ENCODE measurements around the gene ZC3H13.

The ZC3H13 gene

DNA sequence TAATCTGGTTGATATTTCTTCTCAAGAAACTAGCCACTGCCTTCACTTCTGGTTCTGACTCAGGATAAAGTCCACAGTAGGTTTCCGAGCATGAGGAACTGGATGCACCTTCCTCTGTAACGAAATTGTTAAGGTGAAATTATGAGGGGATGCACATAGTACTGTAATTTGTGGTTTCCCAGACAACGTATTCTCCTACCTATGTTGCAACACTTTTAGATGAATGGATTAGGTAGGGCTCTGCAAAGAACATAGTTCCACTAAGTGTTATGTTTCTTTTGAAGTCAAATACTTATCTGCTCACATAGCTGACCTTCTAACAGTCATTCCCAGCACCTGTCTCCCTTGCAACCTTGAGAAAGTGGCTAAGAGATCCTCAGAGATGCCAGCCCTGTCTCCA lies 5.7 kb upstream of the ZC3H13 start:
- no peak for DNase-seq

DNA sequence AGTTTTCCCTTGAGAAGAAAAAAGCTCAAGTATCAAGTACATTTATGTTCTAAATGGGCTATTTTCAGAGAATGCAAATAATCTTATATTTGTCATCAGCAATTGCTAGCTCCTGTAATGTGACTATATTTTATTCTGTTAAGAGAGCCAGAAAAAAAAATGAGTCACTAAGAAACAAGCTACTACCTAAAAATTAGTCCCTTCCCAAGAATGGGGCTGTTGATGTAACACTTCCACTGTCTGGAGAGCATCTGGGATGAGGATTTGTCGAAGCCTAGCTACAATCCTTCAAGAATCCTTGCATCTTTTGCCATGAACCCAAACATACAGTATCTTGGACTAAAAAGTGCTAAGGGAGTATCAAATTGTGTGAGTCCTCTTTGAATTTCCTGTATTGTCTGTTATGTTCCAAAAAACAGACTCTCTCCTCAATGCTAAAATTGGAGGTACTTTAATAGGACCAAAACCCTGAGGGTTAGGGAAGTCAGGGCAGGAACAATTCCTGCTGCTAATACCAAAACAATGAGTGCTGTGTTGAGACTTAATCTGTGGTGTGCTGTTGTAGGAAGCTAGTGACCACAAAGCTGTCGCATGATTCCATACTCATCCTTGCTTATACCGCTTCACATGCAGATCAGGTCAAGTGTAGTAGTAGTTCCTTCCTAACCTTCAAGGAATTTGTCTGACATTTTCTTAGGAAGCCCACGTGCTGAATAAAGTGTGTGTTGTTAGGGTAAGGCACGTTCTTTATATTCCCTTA lies 4.9 kb upstream of the ZC3H13 start:
- no peak for DNase-seq

DNA sequence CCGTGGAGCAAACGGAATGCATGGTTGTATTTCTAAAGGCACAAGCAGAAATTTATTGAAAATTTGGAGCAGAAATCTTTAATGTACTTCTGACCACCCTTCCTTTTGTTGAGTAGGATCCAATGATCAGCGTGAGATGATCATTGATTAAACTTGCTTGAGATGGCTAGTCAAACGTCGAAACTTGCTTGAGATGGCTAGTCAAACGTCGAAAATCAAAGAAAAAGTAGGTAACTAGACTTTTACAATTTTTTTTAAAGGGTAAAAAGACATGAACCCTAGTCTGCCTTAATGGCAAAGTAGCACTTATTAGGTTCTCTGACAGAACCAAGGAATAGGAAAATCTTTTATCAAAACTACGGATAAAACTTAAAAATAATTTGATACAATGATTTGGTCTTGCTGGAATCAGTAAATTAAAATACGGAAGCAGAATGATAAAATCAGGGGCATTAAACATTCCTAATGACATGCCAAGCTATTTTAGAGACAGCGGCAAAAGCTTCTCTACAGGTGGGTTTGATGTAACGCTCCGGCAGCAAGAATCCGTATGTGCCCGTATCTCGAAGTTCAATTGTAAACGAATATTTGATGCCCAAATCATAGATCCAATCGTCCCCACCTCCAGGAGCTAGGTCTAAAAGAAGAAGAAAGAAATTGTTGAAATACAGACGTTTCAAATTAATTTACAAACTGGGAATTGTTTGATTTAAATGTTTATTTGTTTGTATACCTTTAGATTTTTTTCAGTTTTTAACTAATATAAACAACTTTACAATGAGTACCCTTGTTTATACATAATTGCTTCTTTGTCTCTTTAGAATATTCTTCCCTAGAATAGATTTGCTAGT lies 841 bp upstream of the ZC3H13 start:
- no peak for DNase-seq

DNA sequence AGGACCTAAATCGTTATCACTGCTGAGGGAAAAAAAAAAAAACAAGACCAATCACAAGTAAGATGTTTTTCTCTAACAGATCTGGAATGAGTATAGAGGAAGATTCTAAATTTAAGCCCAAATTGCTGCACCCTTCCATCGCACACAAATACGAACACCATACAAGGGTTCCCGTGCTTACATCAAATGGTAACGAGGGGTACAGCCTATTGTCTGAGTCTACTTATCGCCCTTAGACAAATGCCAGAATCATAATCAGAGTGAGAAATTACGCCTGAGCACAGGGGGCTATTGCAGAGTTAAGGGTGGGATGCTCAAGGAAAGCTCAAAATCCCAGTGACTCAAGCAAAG lies 603 bp downstream of the ZC3H13 start:
- DNase-seq: no peak

DNA sequence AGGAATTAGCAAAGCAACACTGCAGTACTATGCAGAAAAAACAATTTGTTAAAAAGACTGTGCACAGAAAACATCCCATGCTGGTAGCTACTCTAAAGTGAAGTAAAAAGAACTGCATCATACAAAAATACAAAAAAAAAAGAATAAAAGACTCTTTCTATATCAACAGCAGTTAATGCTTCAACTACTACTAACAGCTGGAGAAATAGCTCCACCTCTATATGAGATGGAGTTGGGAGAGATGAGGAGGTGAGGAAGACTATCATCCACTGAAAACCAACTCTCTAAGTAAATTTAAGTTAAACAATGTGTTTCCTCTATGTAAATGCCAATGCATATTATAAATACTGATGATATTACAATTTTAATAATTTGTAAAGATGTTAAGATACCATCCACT lies 1.8 kb downstream of the ZC3H13 start:
- no peak for DNase-seq

DNA sequence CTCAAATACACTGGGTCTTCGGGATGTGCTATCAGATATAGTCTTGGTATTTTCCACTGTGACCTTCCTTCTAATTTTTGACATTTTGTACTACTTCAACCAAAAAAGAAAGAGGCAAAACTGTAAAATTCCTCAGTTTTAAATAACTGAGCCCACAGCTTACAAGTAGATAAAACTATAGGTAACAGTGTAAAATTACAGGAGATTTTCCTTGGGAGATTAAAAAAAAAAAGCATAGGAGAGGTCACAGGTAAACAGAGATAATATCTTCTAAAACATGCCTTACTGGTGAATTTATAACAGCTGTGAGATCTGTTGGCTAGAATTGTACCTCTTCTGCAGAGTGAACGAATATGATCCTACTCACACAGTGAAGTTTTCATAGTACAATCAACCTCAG lies 7.1 kb downstream of the ZC3H13 start:
- no peak for DNase-seq

DNA sequence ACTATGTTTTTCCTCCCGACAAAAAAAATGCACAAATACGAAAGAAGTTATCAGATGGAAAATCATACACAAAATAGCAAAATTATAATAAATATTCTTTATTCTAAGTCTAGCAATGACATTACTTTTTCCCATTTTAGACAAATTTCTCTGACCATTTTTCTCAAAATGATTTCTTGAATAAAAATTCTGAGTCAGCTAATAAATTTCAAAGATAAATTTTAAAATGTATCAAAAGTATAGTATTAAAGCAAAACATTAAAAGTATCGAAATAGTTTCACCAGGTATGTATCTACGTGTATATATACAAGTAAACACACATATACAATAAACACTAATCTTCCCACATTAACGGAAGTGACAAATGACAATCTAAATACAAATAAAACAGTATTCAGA lies 8.9 kb downstream of the ZC3H13 start:
- no peak for DNase-seq

DNA sequence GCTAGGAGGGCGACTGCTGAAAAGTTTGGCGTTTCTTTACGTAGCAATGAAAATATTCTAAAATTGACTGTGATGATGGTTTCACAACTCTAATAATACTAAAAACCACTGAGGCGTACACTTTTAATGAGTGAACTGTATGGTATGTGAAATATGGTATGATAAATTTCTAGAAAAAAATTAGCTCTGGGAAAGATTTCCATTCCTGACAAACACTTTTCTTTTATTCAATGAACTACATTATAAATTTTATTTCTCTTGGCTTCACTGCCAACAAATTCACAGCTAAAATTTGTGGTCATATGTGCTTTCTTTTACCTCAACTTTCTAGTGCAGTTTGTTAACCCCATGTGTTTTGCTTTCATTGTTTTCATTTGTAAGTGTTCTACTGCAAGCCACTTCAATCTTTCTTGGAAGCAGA lies 11.1 kb downstream of the ZC3H13 start:
- no peak for DNase-seq

DNA sequence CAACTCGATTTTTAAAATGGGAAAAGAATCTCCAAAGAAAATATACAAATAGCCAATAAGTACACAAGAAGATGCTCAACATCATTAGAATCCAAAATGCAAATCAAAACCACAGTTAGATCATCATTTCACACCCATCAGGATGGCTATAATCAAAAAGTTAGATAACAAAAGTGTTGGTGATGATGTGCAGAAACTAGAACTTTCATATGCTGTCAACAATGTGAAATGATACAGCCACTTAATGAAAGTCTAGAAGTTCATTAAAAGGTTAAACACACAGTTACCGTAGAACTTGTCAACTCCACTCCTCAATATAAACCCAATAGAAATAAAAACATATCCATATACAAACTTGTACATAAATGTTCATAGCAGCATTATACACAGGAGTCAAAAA lies 11.8 kb downstream of the ZC3H13 start:
- no peak for DNase-seq

DNA sequence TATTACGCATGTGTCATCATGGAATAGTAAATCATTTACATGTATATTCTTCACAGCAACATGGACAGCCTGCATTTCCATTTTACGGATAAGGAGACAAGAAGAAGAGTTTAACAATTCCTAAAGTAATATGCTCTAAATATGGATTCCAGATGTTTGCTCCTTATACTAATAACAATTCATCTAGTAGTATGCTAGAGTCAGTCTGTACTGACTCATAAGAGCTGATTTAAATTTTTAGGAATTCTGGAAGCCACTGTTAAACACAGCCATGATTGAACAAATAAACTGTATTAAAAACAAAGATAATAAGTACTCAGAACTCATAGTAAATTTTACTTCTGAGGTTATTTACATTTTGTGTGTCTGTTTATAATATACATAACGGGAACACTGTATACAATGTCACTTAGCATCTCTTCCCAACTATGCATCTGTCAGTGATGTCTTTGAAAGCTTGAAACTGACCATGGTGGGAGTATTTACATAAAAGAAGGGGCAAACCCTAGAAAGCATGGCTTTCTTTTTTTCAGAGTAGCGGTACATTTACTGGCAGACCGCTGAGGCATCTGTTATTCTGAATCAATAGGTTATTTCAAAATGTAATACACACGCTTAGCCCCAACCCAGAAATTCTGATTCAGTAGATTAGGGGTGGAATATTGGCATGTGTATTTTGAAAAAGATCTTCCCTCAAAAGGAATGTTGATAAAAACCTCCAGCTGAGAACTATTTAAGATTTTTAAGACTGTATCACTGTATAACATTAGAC lies 12.9 kb downstream of the ZC3H13 start:
- DNase-seq: no peak

DNA sequence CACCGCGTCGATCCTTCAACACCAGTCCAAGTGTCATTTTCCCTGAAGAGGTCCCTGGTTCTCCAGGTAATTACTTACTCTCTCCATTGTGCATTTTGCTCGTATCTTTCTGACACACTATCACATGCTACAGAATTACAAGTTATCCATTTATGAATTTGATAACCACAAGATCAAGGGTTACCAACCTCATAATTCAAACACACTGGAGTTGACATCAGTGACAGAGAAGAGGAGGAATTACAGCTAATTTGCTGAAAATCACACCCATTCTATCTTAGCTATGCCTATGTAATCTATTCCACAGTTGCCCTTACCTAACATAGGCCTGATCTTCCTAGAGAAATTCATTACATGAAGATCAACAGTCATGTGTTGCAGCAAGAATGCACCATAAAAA lies 14.2 kb downstream of the ZC3H13 start:
- DNase-seq: no peak

DNA sequence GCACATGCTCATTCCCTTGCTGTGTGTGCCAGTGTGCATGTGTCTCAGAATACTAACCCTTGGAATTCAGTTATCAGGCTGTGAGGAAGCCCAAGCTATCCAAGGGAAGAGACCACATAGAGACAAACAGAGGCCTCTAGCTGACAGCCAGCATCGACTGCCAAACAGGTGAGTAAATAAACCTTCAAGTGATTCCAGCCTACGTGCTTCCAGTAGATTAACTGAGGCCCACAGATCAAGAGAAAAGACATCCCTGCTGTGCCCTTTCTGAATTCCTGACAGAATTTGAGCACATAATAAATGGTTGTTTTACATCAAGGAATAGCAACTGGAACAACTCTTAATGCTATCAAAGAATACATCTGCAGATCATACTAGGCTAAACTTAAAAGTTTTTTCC lies 17.5 kb downstream of the ZC3H13 start:
- no peak for DNase-seq

DNA sequence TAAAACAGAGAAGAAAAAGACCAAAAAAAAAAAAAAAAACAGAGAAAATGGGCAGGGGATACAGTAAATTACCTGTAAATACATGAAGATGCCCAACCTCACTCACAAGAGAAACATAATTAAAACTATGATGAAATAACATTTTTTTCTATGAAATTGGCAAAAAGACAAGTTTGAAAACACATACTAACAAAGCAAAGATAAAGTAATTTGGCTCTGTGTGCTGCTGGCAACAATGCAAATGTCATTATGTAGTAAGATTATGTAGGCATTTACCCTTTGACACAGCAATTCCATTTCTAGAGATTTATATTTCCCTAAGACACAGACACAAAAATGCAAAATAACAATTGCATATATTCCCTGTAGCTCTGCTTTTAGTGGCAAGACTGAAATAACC lies 20.2 kb downstream of the ZC3H13 start:
- no peak for DNase-seq

DNA sequence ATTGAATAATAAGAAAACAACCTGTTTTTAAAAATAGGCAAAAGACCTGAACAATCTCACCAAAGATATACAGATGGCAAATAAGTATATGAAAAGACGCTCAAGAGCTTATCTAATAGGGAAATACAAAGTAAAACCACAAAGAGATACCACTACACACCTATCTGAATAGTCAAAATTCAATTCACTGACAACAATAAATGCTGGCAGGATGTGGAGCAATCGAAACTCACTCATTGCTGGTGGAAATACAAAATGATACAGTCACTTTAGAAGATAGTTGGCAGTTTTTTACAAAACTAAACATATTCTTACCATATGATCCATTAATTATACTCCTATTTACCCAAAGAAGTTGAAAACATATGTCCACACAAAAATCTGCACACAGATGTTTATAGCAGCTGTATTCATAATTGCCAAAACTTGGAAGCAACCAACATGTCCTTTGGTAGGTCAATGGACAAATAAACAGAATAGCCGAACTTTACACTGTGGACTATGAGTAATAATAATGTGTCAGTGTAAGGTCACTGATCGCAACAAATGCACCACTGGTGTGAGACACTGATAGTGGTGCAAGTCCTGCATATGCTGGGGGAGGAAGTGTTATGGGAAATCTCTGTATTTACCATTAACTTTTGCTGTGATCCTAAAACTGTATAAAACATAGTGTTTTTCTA lies 20.8 kb downstream of the ZC3H13 start:
- DNase-seq: no peak

DNA sequence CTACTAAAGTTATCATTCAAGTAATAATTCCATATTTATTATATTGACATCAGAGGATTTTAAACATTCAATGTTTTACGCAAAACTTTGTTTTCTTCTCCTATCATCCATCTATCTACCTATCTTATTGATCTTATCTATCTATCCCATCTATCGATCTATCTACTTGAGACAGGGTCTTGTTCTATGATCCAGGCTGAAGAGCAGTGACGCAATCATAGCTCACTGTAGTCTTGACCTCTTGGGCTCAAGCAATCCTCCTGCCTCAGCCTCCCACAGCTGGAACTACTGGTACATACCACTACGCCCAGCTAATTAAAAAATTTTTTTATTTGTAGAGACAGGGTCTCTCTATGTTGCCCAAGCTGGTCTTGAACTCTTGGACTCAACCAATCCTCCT lies 27.4 kb downstream of the ZC3H13 start:
- DNase-seq: no peak

DNA sequence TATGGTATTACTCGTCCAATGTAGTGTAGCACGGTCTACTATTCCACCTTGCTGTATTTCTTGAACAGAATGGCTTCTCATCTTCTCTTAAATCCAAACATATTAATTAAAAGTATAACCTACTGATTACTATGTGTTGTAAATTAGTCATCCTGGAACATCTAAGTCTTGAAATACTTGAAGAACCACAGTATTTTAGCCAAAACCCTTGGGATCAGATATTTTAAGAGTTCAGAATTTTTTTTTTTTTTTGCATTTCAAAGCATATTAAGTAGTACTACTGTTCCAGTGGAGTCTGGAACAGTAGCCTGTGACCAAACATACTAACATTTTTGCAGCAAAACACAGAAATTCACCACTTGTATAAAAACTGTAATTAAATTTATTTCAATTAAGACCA lies 30.1 kb downstream of the ZC3H13 start:
- DNase-seq: no peak

DNA sequence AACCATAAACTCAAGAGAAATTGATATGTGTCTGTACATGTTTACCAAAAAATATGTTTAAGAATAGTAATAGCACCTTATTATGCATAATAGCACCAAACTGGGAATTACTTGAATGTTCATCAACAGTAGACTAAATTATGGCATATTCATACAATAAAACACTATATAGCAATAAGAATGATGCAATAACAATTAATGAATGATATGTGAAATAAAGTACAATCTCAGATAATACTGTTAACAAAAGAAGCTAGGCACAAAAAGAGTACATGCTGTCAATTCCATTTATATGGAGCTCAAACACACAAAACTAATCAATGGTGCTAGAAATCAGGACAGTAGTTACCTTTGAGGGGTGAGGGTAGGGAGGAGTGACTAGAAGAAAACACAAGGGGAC lies 36.3 kb downstream of the ZC3H13 start:
- DNase-seq: no peak

DNA sequence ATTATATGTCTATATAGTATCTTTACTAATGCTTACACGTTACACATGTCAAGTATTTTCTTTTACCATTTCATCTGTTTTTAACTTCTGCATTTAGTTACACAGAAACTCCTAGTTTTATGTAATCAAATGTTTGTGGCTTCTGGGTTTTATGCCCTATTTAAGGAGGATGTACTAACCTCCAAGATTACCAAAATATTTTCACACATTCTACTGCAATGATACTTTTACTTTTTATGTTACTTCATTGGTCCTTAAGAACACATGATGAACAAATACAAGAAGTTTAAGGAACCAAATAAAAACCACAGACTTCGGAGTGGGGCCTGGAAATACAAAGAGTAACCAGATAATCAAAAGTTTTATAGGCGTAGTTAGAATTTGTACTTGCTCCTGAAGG lies 37.2 kb downstream of the ZC3H13 start:
- DNase-seq: no peak

DNA sequence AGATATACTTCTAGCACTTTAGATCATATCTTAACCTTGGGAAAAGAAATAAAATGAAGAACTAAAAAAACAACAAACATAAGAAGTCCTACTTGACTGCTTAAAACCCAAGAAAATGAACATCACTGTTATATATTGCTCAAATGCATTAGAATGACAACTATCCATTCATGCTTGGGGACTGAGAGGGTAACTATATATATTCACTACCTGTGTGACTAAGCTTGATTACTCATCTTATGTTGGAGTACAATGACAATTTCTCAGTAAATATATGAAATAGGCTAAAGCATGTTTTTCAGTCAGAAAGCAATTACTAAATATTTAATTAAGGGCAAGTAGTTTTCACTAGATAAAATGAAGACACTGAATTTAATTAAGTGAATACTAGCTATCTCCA lies 40.1 kb downstream of the ZC3H13 start:
- no peak for DNase-seq

DNA sequence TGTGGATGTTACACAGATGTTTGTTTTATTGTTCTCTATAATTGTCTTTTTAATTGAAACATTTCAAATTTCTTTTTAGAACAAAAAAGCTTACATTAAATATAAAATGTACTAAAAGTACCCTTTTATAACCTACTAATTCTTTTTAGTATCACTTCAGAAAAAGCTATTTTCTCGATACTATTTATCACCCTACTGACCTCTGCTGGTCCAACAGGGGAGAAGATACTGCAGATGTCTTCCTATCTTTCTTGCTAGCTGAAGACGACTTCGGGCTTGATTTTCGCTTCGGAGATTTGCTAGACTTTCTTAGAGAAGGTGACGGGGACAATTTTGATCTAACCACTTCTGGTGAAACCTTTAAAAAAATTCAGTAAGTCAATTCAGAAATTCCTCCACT lies 42.4 kb downstream of the ZC3H13 start:
- no peak for DNase-seq

DNA sequence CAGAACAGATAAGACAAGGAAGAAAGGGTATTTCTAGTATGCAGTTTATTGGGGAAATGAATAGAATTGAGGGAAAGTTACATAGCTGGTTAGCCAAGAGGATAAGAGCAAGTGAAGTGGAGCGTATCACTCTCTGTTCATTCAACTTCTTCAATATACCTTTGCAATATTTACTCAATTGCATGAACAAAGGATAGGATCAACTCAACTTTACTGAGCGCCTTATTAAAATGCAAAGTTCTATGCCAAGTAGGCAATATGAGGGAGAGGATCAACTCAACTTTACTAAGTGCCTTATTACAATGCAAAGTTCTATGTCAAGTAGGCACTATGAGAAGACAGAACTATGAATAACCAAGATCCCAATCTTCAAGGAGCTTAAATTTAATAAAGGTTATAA lies 43.9 kb downstream of the ZC3H13 start:
- no peak for DNase-seq

DNA sequence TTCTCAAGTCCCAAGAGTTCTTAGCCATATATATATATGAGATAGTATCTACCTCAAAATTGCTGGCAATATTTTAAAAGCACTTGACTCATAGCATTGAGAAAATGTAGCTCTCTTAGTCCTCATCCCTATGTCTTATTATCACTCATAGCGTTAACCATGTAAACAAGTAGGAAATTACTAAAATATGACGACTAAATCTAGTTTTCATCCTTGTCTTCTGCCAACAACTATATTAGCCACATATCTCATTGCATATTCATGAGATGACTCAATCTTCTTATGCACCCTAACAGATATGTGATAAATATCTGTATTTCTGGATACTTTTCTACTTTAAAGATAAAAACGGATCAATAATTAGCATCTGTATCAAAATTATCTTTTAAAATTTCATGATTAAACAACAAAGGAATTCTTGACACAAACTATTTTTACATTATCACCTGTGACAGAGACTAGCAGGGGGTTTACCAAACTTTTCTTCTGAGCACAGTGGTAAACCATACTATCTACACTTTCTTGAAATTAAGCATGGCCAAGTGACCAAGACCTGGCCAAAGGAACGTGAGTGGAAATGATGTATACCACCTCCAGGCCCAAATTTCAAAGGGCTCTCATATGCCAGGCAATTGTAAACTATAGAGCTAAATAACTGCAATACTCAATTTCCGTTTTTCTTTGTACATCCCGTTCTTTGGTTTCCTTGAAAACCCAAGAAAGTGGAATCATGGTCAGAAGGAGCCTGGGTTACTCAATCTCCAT lies 45.7 kb downstream of the ZC3H13 start:
- DNase-seq: no peak

Data from CD4-positive, alpha-beta T cell treated with Interleukin-17A for 4 hours (primary cell).